K562 (cell line): ENCODE data around the gene ARAP1. TPM values are rescaled to one million over a fixed set of nuclear protein-coding genes. Genes with fewer than 3 reads are reported as not detected.

Experiments used
- BMI1 ChIP-seq: fragments of 150-350 bp; IDR thresholded peaks from 2 replicates; pipeline ENCODE4 v1.6.1; 2014; ENCODE audit warnings: low read length
- DEAF1 ChIP-seq: fragments of 450-650 bp; formaldehyde crosslinking; IDR thresholded peaks from 2 replicates; pipeline ENCODE4 v1.4.0; 2020; ENCODE audit warnings: mild to moderate bottlenecking, moderate library complexity
- ELF4 ChIP-seq: fragments of 450-650 bp; formaldehyde crosslinking; IDR thresholded peaks from 2 replicates; pipeline ENCODE4 v1.4.0; 2022; ENCODE audit warnings: missing genetic modification characterization
- EP400 ChIP-seq: fragments of 450-650 bp; IDR thresholded peaks from 2 replicates; pipeline ENCODE4 v1.6.1; 2017; ENCODE audit warnings: antibody characterized with exemption, mild to moderate bottlenecking, moderate library complexity
- ETV1 ChIP-seq: fragments of 450-650 bp; conservative IDR thresholded peaks from 2 replicates; pipeline ENCODE4 v1.6.1; 2016; ENCODE audit warnings: missing genetic modification characterization, control low read depth, low read depth, missing compliant biosample characterization
- EWSR1 ChIP-seq: fragments of 450-650 bp; IDR thresholded peaks from 2 replicates; pipeline ENCODE4 v1.6.1; 2018; ENCODE audit warnings: borderline replicate concordance, mild to moderate bottlenecking, low read depth, moderate library complexity; ENCODE audit not compliant: partially characterized antibody
- FOXA3 ChIP-seq, 2 experiments: fragments of 450-650 bp in 1 of 2; sonication (generic) in 1 of 2; formaldehyde crosslinking; IDR thresholded peaks in 1 of 2; conservative IDR thresholded peaks in 1 of 2; 2 replicates each; pipeline versions ENCODE4 v1.4.0 to v1.8.0; 2020 to 2022; ENCODE audit warnings: mild to moderate bottlenecking in 2 of 2, missing genetic modification reagents in 1 of 2
- HDAC2 ChIP-seq: fragments of 450-650 bp; IDR thresholded peaks from 2 replicates; pipeline ENCODE4 v1.6.1; 2016; ENCODE audit warnings: mild to moderate bottlenecking
- KDM5B ChIP-seq: fragments of 200-600 bp; sonication (generic); IDR thresholded peaks from 2 replicates; pipeline ENCODE4 v1.6.1; 2012; ENCODE audit warnings: low read depth, mild to moderate bottlenecking, moderate library complexity, low read length, control low read depth, inconsistent platforms; ENCODE audit not compliant: insufficient replicate concordance
- KLF6 ChIP-seq: fragments of 250-450 bp; sonication (Bioruptor Pico); IDR thresholded peaks from 2 replicates; pipeline ENCODE4 v1.4.0; 2020; ENCODE audit warnings: mild to moderate bottlenecking, moderate library complexity, borderline replicate concordance
- NEUROD1 ChIP-seq: fragments of 150-350 bp; IDR thresholded peaks from 2 replicates; pipeline ENCODE4 v1.6.1; 2014; ENCODE audit warnings: borderline replicate concordance, low read length, low read depth; ENCODE audit not compliant: partially characterized antibody
- SMAD4 ChIP-seq: fragments of 250-450 bp; sonication (Bioruptor Pico); conservative IDR thresholded peaks from 2 replicates; pipeline ENCODE4 v1.8.0; 2021; ENCODE audit warnings: inconsistent platforms, mild to moderate bottlenecking, moderate library complexity
- TBP ChIP-seq: optimal IDR thresholded peaks from 2 replicates; pipeline ENCODE3; 2011; ENCODE audit warnings: low read depth, low read length, improper control_type of control experiment
- ZBTB43 ChIP-seq: sonication (generic); formaldehyde crosslinking; IDR thresholded peaks from 2 replicates; pipeline ENCODE4 v1.8.0; 2023; ENCODE audit warnings: mild to moderate bottlenecking, missing genetic modification reagents
- ZBTB49 ChIP-seq: sonication (generic); formaldehyde crosslinking; IDR thresholded peaks from 2 replicates; pipeline ENCODE4 v1.8.0; 2022; ENCODE audit warnings: missing genetic modification reagents, mild to moderate bottlenecking, borderline replicate concordance
- ZKSCAN8 ChIP-seq: fragments of 200-800 bp; sonication (Bioruptor generic); IDR thresholded peaks from 2 replicates; pipeline ENCODE4 v1.6.1; 2016; ENCODE audit warnings: missing genetic modification characterization, missing compliant biosample characterization
- ZMIZ1 ChIP-seq, 2 experiments: fragments of 150-350 bp in 1 of 2; IDR thresholded peaks; 2 replicates each; pipeline ENCODE4 v1.6.1; 2012 to 2016; ENCODE audit warnings: low read depth in 2 of 2, low read length in 2 of 2, mild to moderate bottlenecking in 1 of 2, moderate library complexity in 1 of 2
- polyA plus RNA-seq, 8 experiments: library from polyadenylated mRNA; depleted of rRNA in 4 of 8; stranded (reverse) in 5 of 8; unstranded in 3 of 8; fragments of >200 nt; fragmentation: Nextera tagmentation in 2 of 8; fragmentation: Illumina TruSeq in 1 of 8; extraction: Ambion mirVana in 2 of 8; extraction: Trizol in 1 of 8; gene quantifications; 2 replicates each; pipeline versions ENCODE4 v1.2.1 to v1.2.3, GENCODE V29; 2011 to 2014; ENCODE audit warnings: inconsistent platforms in 1 of 8, missing spikeins in 1 of 8
- total RNA-seq, 7 experiments: library from RNA; depleted of rRNA in 6 of 7; stranded (reverse); fragments of >200 nt in 6 of 7; fragmentation: Illumina TruSeq in 2 of 7; extraction: Trizol in 2 of 7; gene quantifications; 2 replicates each; pipeline versions ENCODE4 v1.2.1 to v1.2.3, GENCODE V29; 2011 to 2021; ENCODE audit warnings: low replicate concordance in 1 of 7

The ARAP1 gene
- total and polyA plus RNA-seq, 9 of the 15 experiments (the other 6 are each of a cell fraction or from before 2014, with no cell fraction given), result 0.23 to 67.0 (median 24.6) TPM

GRCh38 chr11:72787216-72788104, 35.3 kb upstream of the ARAP1 start (continued):
- no peak for TF ChIP-seq ZBTB43 (CRISPR knock-in tag)
- TF ChIP-seq KLF6 (CRISPR knock-in tag), result peak; percentile 23; the same call in 1 of the 2 replicates
- TF ChIP-seq ELF4 (CRISPR knock-in tag), result no peak
- peak; percentile 59; the same call in 1 of the 2 replicates for TF ChIP-seq SMAD4 (CRISPR knock-in tag)
- peak; percentile 52 for TF ChIP-seq NEUROD1
- peak; percentile 49 for TF ChIP-seq ETV1 (tag)
- TF ChIP-seq TBP, result no peak
- no peak for TF ChIP-seq BMI1
- 0 out of 2 replicates have a peak, but pooled peaks have one; percentile 5 for TF ChIP-seq EP400
- TF ChIP-seq ZBTB49 (CRISPR knock-in tag), result no peak
- no peak for TF ChIP-seq DEAF1 (CRISPR knock-in tag)
- TF ChIP-seq FOXA3 (CRISPR knock-in tag; conservative IDR thresholded peaks at IDR 0.05 in 1 of 2, IDR thresholded peaks at IDR 0.05 in 1 of 2), result no peak
- no peak for TF ChIP-seq ZMIZ1 (IDR thresholded peaks at IDR 0.05; ENCODE audit: low read depth in 2 of 2, low read length in 2 of 2)
- TF ChIP-seq HDAC2, result peak; percentile 40; the same call in 1 of the 2 replicates
- no peak for TF ChIP-seq EWSR1
- peak; percentile 77 for TF ChIP-seq KDM5B
- peak; percentile 58; the same call in 1 of the 2 replicates for TF ChIP-seq ZKSCAN8 (CRISPR knock-in tag)
